SU-DHL-6 (cell line): ENCODE data around the gene TRIP10.

Experiments
- H2AFZ ChIP-seq: fragments of 200-600 bp; sonication (generic); 2 replicates; pipeline ENCODE4 v1.6.1; 2014; ENCODE audit warnings: low read depth, mild to moderate bottlenecking, moderate library complexity, mixed read lengths, antibody characterized with exemption, low read length; ENCODE audit not compliant: severe bottlenecking
- H3F3A ChIP-seq: fragments of 200-600 bp; shearing (Covaris generic); 2 replicates; pipeline ENCODE4 v1.6.0; 2016; ENCODE audit warnings: antibody characterized with exemption, mild to moderate bottlenecking; ENCODE audit not compliant: insufficient read depth
- H3K27ac ChIP-seq: fragments of 200-600 bp; sonication (generic); 2 replicates; pipeline ENCODE4 v1.5.1; 2016; ENCODE audit warnings: low read depth, mild to moderate bottlenecking, low read length, moderate library complexity, mixed read lengths
- H3K27me3 ChIP-seq: fragments of 200-600 bp; sonication (generic), shearing (Covaris generic); 2 replicates; pipeline ENCODE4 v1.6.0; 2014; ENCODE audit warnings: mild to moderate bottlenecking, low read length
- H3K36me3 ChIP-seq: fragments of 200-600 bp; sonication (generic); 2 replicates; pipeline ENCODE4 v1.6.1; 2014; ENCODE audit warnings: mild to moderate bottlenecking, low read length, mixed read lengths
- H3K4me2 ChIP-seq: fragments of 300-600, 200-600 bp; shearing (Covaris generic), sonication (generic); 2 replicates; pipeline ENCODE4 v1.6.0; 2014; ENCODE audit warnings: low read length, low read depth, mild to moderate bottlenecking; ENCODE audit not compliant: poor library complexity, severe bottlenecking
- H3K4me3 ChIP-seq: fragments of 200-600 bp; sonication (generic); 2 replicates; pipeline ENCODE4 v1.5.1; 2014; ENCODE audit warnings: antibody characterized with exemption, low read length, mild to moderate bottlenecking, mixed read lengths; ENCODE audit not compliant: insufficient read depth, poor library complexity, severe bottlenecking
- H3K79me2 ChIP-seq: fragments of 200-600 bp; sonication (generic); 2 replicates; pipeline ENCODE4 v1.6.1; 2014; ENCODE audit warnings: mild to moderate bottlenecking, low read length, moderate library complexity; ENCODE audit not compliant: insufficient read depth
- H3K9ac ChIP-seq: fragments of 200-600 bp; sonication (generic); 2 replicates; pipeline ENCODE4 v1.7.0; 2014; ENCODE audit warnings: mild to moderate bottlenecking, low read length
- H3K9me2 ChIP-seq: fragments of 200-600 bp; sonication (generic); replicated peaks from 2 replicates; pipeline ENCODE4 v1.6.1; 2014; ENCODE audit warnings: low read length; ENCODE audit not compliant: insufficient read depth
- H3K9me3 ChIP-seq: fragments of 200-600 bp; sonication (generic); 2 replicates; pipeline ENCODE4 v1.6.1; 2014; ENCODE audit warnings: low read length, mixed read lengths; ENCODE audit not compliant: insufficient read depth
- H4K20me1 ChIP-seq: fragments of 200-600 bp; sonication (generic); 2 replicates; pipeline ENCODE4 v1.6.1; 2014; ENCODE audit warnings: low read depth, mild to moderate bottlenecking, antibody characterized with exemption, low read length, moderate library complexity, mixed read lengths
- EZH2phosphoT487 ChIP-seq: fragments of 200-600 bp; sonication (generic), shearing (Covaris generic); conservative IDR thresholded peaks from 2 replicates; pipeline ENCODE4 v1.6.1; 2018; ENCODE audit warnings: mild to moderate bottlenecking, antibody characterized with exemption, low read length, moderate library complexity, mixed read lengths
- TF ChIP-seq, protein P1 (sequence below): fragments of 200-600 bp; sonication (generic); IDR thresholded peaks from one replicate; pipeline ENCODE4 v1.5.1; 2017; ENCODE audit warnings: antibody characterized with exemption, mild to moderate bottlenecking, low read length, moderate library complexity; ENCODE audit not compliant: insufficient read depth, poor library complexity, severe bottlenecking

Gene TRIP10

DNA sequence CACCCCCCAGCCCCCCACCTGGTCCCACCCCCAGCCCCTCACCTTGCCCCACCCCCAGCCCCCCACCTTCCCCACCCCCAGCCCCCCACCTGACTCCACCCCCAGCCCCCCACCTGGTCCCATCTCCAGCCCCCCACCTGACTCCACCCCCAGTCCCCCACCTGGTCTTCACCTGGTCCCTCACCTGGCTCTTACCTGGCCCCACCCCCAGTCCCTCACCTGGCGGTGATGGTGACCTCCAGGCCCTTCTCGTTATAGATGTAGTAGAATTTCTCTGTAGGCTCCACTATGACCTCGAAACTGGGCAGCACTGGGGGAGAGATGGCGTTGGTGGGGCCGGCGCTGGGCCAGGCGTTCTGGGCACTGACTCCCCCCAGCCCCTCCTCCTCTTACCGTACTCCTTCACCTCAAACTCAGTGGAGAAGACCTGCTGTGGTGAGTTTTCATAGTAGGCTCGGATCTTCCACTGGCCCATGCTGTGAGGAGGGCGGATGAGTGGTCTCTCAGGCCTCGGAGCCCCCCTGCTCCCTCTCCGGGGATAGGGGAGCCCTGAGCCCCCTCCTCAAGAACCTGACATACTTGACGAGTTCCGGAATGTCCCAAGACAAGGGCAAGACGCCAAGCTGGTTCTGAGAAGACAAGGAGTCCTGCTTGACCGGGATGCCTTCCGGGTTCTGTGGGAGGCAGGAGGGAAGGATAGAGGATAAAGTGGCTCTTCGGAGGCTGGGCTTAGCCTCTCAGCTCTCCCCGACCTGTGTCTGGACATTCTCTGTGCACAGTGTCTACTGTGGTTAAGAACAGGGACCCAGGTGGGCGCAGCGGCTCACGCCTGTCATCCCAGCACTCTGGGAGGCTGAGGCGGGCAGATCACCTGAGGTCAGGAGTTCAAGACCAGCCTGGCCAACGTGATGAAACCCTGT, 25.4 kb upstream of the TRIP10 start:
- Histone ChIP-seq H3K4me3 (no peak overlapping the region), H3K9me3 (no peaks in the 10 kb centered on the region), H3K9ac (no peak overlapping the region), H2AFZ (no peak overlapping the region), H3K27ac (no peak overlapping the region), H3K36me3 (no peaks in the 10 kb centered on the region), H3K4me2 (no peak overlapping the region), H3F3A (0 out of 2 replicates have a peak, but pooled peaks cover 4% of the 10 kb centered on the region), H3K79me2 (no peaks in the 10 kb centered on the region), H3K27me3 (no peaks in the 10 kb centered on the region), H4K20me1 (no peaks in the 10 kb centered on the region), H3K9me2 (no peaks in the 10 kb centered on the region)
- TF ChIP-seq EZH2phosphoT487: no peak
- TF ChIP-seq, protein P1, sequence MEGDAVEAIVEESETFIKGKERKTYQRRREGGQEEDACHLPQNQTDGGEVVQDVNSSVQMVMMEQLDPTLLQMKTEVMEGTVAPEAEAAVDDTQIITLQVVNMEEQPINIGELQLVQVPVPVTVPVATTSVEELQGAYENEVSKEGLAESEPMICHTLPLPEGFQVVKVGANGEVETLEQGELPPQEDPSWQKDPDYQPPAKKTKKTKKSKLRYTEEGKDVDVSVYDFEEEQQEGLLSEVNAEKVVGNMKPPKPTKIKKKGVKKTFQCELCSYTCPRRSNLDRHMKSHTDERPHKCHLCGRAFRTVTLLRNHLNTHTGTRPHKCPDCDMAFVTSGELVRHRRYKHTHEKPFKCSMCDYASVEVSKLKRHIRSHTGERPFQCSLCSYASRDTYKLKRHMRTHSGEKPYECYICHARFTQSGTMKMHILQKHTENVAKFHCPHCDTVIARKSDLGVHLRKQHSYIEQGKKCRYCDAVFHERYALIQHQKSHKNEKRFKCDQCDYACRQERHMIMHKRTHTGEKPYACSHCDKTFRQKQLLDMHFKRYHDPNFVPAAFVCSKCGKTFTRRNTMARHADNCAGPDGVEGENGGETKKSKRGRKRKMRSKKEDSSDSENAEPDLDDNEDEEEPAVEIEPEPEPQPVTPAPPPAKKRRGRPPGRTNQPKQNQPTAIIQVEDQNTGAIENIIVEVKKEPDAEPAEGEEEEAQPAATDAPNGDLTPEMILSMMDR: no peak

DNA sequence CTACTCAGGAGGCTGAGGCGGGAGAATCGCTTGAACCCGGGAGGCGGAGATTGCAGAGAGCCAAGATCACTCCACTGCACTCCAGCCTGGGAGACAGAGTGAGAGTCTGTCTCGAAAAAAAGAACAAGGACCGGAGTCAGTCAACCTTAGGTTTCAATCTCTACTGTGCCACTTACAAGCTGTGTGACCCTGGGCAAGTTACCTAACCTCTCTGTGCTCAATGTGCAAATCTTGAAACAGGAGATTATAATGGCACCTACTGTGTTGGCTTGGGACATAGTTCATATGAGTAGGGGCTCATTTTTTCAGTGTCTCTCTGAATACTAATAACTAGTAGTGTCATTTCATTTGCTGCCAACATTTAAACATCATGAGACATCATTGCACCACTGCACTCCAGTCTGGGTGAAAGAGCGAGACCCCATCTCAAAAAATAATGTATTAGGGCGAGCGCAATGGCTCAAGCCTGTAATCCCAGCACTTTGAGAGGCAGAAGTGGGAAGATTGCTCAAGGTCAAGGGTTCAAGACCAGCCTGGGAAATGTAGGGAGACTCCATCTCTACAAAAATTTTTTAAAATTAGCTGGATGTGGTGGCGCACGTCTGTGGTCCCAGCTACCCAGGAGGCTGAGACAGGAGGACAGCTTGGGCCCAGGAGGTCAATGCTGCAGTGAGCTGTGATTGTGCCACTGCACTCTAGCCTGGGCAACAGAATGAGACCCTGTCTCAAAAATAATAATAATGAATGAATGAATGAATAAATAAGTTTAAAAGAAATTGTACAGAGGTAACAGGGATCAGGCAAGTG, 24.5 kb upstream of the TRIP10 start:
- Histone ChIP-seq H3K27ac (no peak overlapping the region), H3F3A (0 out of 2 replicates have a peak, but pooled peaks cover 4% of the 10 kb centered on the region), H2AFZ (no peak overlapping the region), H3K27me3 (no peaks in the 10 kb centered on the region), H3K4me3 (no peak overlapping the region), H3K9ac (no peak overlapping the region), H3K9me2 (no peaks in the 10 kb centered on the region), H3K36me3 (no peaks in the 10 kb centered on the region), H4K20me1 (no peaks in the 10 kb centered on the region), H3K79me2 (no peaks in the 10 kb centered on the region), H3K4me2 (no peak overlapping the region), H3K9me3 (no peaks in the 10 kb centered on the region)
- no peak for TF ChIP-seq EZH2phosphoT487
- TF ChIP-seq, protein P1: no peak

DNA sequence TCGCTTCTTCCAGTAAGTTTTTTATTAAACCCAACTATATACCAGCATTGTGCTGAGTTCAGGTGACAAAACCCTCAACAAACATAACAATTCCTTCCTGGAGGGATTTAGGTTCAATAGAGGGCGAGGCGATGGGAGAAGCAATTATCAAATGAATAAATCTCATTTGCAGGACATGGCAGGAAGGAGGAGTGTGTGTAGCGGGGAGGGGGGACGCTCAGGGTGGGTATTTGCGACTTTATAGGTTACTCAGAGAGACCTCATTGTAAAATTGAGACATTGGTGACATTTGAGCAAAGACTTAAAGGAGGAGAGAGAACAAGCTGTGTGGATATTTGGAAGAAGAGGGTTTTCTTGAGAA, 22.9 kb upstream of the TRIP10 start:
- no peaks in the 10 kb centered on the region for H3K9me2 ChIP-seq
- H3K36me3 ChIP-seq: no peaks in the 10 kb centered on the region
- no peak overlapping the region for H3K9ac ChIP-seq
- no peak overlapping the region for H2AFZ ChIP-seq
- H4K20me1 ChIP-seq: no peaks in the 10 kb centered on the region
- H3K79me2 ChIP-seq: no peaks in the 10 kb centered on the region
- H3K27ac ChIP-seq: no peak overlapping the region
- H3K4me2 ChIP-seq: no peak overlapping the region
- H3K27me3 ChIP-seq: no peaks in the 10 kb centered on the region
- no peaks in the 10 kb centered on the region for H3K9me3 ChIP-seq
- 0 out of 2 replicates have a peak, but pooled peaks cover 4% of the 10 kb centered on the region for H3F3A ChIP-seq
- no peak overlapping the region for H3K4me3 ChIP-seq
- TF ChIP-seq, protein P1: no peak
- TF ChIP-seq EZH2phosphoT487: no peak
